Hepatocyte (in vitro differentiated cells): ENCODE results near the gene WDR6. TPM values are rescaled to one million over a fixed set of nuclear protein-coding genes. Genes with fewer than 3 reads are reported as not detected.

ENCODE experiments used
- DNase-seq: peaks from one replicate; pipeline ENCODE4 v3.0.0-alpha.2; 2016; ENCODE audit warnings: low spot score
- H2AFZ ChIP-seq: fragments of 200-600 bp; sonication (generic); 2 replicates; pipeline ENCODE4 v1.6.0; 2016; ENCODE audit warnings: antibody characterized with exemption, mild to moderate bottlenecking
- H3K27ac ChIP-seq: fragments of 200-600 bp; sonication (generic); 2 replicates; pipeline ENCODE4 v1.5.1; 2016; ENCODE audit warnings: mild to moderate bottlenecking
- H3K27me3 ChIP-seq: fragments of 200-600 bp; sonication (generic); 2 replicates; pipeline ENCODE4 v1.6.1; 2016
- H3K36me3 ChIP-seq: fragments of 200-600 bp; sonication (generic); replicated peaks from 2 replicates; pipeline ENCODE4 v1.5.1; 2016; ENCODE audit warnings: low read depth; ENCODE audit not compliant: insufficient read depth
- H3K4me1 ChIP-seq: fragments of 200-600 bp; sonication (generic); 2 replicates; pipeline ENCODE4 v1.5.1; 2016; ENCODE audit warnings: mild to moderate bottlenecking, moderate library complexity; ENCODE audit not compliant: insufficient read depth
- H3K4me2 ChIP-seq: fragments of 200-600 bp; sonication (generic); 2 replicates; pipeline ENCODE4 v1.6.0; 2016
- H3K4me3 ChIP-seq: fragments of 200-600 bp; sonication (generic); 2 replicates; pipeline ENCODE4 v1.5.1; 2016; ENCODE audit warnings: mild to moderate bottlenecking
- H3K79me2 ChIP-seq: fragments of 200-600 bp; sonication (generic); 2 replicates; pipeline ENCODE4 v1.6.0; 2017; ENCODE audit warnings: mild to moderate bottlenecking
- H3K9me2 ChIP-seq: fragments of 200-600 bp; sonication (generic); replicated peaks from 2 replicates; pipeline ENCODE4 v1.6.0; 2017; ENCODE audit warnings: mild to moderate bottlenecking; ENCODE audit not compliant: insufficient read depth
- H3K9me3 ChIP-seq: fragments of 200-600 bp; sonication (generic); 2 replicates; pipeline ENCODE4 v1.5.1; 2016; ENCODE audit warnings: low read depth, mild to moderate bottlenecking
- H4K20me1 ChIP-seq: fragments of 200-600 bp; sonication (generic); 2 replicates; pipeline ENCODE4 v1.6.0; 2016; ENCODE audit warnings: mild to moderate bottlenecking; ENCODE audit not compliant: insufficient read depth, poor library complexity, severe bottlenecking
- EZH2 ChIP-seq: fragments of 200-600 bp; sonication (generic); IDR thresholded peaks from 2 replicates; pipeline ENCODE4 v1.6.1; 2016; ENCODE audit warnings: antibody characterized with exemption, mild to moderate bottlenecking, borderline replicate concordance
- EZH2phosphoT487 ChIP-seq: fragments of 200-600 bp; sonication (generic); IDR thresholded peaks from one replicate; pipeline ENCODE4 v1.6.1; 2018; ENCODE audit warnings: antibody characterized with exemption, mild to moderate bottlenecking, low read depth, moderate library complexity; ENCODE audit not compliant: unreplicated experiment, severe bottlenecking
- WGBS: methylation state at CpG from one replicate; pipeline ENCODE4 v1.1.6; 2016; ENCODE audit warnings: low lambda C conversion rate; ENCODE audit errors: missing lambda C conversion rate; 5-methylcytosine and 5-hydroxymethylcytosine counted together
- polyA plus RNA-seq: library from polyadenylated mRNA; unstranded; fragments of >200 nt; fragmentation: Nextera tagmentation; extraction: Ambion mirVana; gene quantifications from 2 replicates; pipeline ENCODE4 v1.2.1, GENCODE V29; 2016
- total RNA-seq: library from RNA; depleted of rRNA; stranded (reverse); fragments of >200 nt; gene quantifications from 2 replicates; pipeline ENCODE4 v1.2.3, GENCODE V29; 2014
- TF ChIP-seq, protein P1 (sequence below): fragments of 200-600 bp; sonication (generic); IDR thresholded peaks from 2 replicates; pipeline ENCODE4 v1.5.1; 2016; ENCODE audit warnings: antibody characterized with exemption, mild to moderate bottlenecking; ENCODE audit not compliant: poor library complexity

WDR6 gene
- total and polyA plus RNA-seq, 2 experiments from 2014 or later: 157 to 190 TPM

DNA sequence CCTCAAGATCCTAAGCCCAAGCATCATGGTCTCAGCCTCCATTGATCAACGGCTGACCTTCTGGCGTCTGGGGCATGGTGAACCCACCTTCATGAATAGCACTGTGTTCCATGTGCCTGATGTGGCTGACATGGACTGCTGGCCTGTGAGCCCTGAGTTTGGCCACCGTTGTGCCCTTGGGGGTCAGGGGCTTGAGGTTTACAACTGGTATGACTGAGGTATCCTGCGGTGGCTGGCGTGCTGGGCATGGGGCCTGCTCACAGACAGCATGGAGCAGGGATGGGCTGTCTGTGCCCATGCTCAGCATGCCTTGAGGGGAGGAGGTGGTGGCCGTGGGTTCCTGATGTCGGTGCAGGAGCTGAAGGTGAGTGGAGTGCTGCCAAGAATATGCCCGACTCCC lies 7.9 kb downstream of the WDR6 start:
- no peaks in the 10 kb centered on the region for H3K36me3 ChIP-seq
- H3K27me3 ChIP-seq: no peaks in the 10 kb centered on the region
- H2AFZ ChIP-seq: no peak overlapping the region
- H3K9me2 ChIP-seq: no peaks in the 10 kb centered on the region
- H3K27ac ChIP-seq: no peak overlapping the region
- TF ChIP-seq EZH2: no peak
- TF ChIP-seq, protein P1, sequence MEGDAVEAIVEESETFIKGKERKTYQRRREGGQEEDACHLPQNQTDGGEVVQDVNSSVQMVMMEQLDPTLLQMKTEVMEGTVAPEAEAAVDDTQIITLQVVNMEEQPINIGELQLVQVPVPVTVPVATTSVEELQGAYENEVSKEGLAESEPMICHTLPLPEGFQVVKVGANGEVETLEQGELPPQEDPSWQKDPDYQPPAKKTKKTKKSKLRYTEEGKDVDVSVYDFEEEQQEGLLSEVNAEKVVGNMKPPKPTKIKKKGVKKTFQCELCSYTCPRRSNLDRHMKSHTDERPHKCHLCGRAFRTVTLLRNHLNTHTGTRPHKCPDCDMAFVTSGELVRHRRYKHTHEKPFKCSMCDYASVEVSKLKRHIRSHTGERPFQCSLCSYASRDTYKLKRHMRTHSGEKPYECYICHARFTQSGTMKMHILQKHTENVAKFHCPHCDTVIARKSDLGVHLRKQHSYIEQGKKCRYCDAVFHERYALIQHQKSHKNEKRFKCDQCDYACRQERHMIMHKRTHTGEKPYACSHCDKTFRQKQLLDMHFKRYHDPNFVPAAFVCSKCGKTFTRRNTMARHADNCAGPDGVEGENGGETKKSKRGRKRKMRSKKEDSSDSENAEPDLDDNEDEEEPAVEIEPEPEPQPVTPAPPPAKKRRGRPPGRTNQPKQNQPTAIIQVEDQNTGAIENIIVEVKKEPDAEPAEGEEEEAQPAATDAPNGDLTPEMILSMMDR: no peak
- no peak for TF ChIP-seq EZH2phosphoT487
- H3K4me3 ChIP-seq: no peak overlapping the region
- peaks cover 58% of the 10 kb centered on the region for H3K79me2 ChIP-seq
- H3K4me1 ChIP-seq: peaks cover 25% of the 10 kb centered on the region
- no peak overlapping the region for H3K4me2 ChIP-seq
- DNase-seq: no peak
- H4K20me1 ChIP-seq: peaks cover 57% of the 10 kb centered on the region
- 96% methylated on average over 8 of the region's 8 CpGs for WGBS
- H3K9me3 ChIP-seq: no peaks in the 10 kb centered on the region

DNA sequence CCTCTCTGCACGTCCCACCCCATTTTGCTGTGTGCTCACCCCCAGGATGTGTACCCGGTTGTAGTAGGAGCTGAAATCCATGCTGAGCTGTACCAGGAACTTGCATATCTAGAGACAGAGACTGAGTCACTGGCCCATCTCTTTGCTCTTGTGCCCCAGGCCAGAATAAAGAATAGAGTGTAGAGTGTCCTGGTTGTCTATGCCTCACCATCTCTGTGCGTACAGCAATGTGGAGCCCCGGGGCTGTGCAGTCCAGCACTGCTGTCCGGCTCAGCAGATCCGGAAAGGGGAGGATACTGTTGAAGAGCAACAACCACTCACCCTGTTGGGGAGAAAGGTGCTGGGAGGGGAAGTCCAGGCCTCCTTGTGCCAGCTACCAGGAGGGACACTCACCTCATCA lies 8.6 kb downstream of the WDR6 start:
- TF ChIP-seq EZH2: no peak
- TF ChIP-seq, protein P1: no peak
- peaks cover 58% of the 10 kb centered on the region for H3K79me2 ChIP-seq
- peaks cover 50% of the 10 kb centered on the region for H4K20me1 ChIP-seq
- H3K4me1 ChIP-seq: peaks cover 30% of the 10 kb centered on the region
- H3K9me2 ChIP-seq: no peaks in the 10 kb centered on the region
- H3K36me3 ChIP-seq: no peaks in the 10 kb centered on the region
- H3K27ac ChIP-seq: no peak overlapping the region
- no peak overlapping the region for H3K4me3 ChIP-seq
- H3K4me2 ChIP-seq: no peak overlapping the region
- no peaks in the 10 kb centered on the region for H3K9me3 ChIP-seq
- H3K27me3 ChIP-seq: no peaks in the 10 kb centered on the region
- no peak for DNase-seq
- WGBS: 83% methylated on average over 6 of the region's 6 CpGs
- H2AFZ ChIP-seq: no peak overlapping the region

DNA sequence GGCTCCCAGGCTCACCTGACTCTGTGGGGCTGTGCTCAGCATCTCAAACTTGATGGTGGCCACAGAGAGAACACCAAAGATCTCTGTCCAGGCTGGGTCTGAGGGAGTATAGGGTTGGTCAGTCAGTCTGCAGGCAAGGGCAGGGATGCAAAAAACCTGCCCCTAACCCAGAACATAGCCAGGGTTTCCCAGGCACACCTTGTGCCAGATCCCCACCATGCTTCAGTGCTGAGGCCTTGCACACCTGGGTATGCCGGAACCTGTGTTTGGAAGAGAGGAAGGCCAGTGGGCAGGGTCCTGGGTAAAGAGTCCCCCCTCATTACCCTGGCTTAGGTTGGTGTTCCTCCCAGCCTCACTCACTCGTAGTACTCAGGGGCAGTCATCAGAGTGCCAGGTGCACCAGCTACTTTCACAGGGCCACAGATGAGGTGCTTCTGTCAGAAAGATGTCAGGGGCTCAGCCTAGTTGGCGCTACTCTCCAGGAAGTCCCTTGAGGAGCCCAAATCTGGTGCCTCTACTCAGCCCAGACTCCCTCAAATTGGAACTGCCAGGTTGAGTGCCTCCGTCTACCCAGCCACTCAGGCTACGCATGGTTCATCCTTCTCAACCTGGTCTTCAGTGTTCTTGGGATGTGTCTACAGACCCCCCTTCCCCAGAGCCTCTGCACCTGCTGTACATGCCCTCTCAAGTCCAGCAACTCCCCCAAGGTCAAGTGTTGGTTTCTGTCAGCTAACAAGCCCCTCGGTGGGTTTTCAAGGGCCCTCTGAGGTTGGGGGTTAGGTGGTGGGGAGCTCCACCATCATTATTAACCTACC lies 9.4 kb downstream of the WDR6 start:
- Histone ChIP-seq H3K9me3 (no peaks in the 10 kb centered on the region), H3K27ac (peak overlapping the region; percentile 96), H3K4me3 (no peak overlapping the region), H3K36me3 (no peaks in the 10 kb centered on the region), H3K79me2 (peaks cover 51% of the 10 kb centered on the region), H3K4me2 (peak overlapping the region; percentile 96), H2AFZ (no peak overlapping the region), H3K27me3 (no peaks in the 10 kb centered on the region), H3K9me2 (no peaks in the 10 kb centered on the region), H4K20me1 (peaks cover 43% of the 10 kb centered on the region), H3K4me1 (peaks cover 30% of the 10 kb centered on the region)
- WGBS: 90% methylated on average over 6 of the region's 6 CpGs
- TF ChIP-seq EZH2phosphoT487 (no peak), EZH2 (no peak)
- TF ChIP-seq, protein P1: no peak
- no peak for DNase-seq
